ENCODE measurements around the gene PIN1.

Gene PIN1

GRCh38 chr19:9834726-9835506, at the start of gene PIN1:
PIN1 (plus strand) TSS chr19:9835318; CDS start chr19:9835345, 27 bp downstream.
- peak; percentile 45 for TF ChIP-seq CTCF (IDR thresholded peaks at IDR 0.05)

GRCh38 chr19:9785367-9786331, 49.5 kb upstream of the PIN1 start:
- TF ChIP-seq CTCF (IDR thresholded peaks at IDR 0.05), result no peak

GRCh38 chr19:9786342-9786741, 48.8 kb upstream of the PIN1 start:
- TF ChIP-seq CTCF (IDR thresholded peaks at IDR 0.05), result no peak

- TF ChIP-seq CTCF (IDR thresholded peaks at IDR 0.05), result no peak
These were observed 48.3 kb upstream of the PIN1 start for GRCh38 chr19:9786819-9787218.

GRCh38 chr19:9789066-9789465, 46.1 kb upstream of the PIN1 start:
- TF ChIP-seq CTCF (IDR thresholded peaks at IDR 0.05), result no peak

- no peak for TF ChIP-seq CTCF (IDR thresholded peaks at IDR 0.05)
These were observed 43.4 kb upstream of the PIN1 start for GRCh38 chr19:9791552-9792205.
